Measurements from ENCODE around the gene CPAMD8. TPM values are rescaled to one million over a fixed set of nuclear protein-coding genes. Genes with fewer than 3 reads are reported as not detected.

Gene CPAMD8
- total and polyA plus RNA-seq, 9 of the 15 experiments (the other 6 are each of a cell fraction or from before 2014, with no cell fraction given): 0.20 to 2.1 (median 1.3) TPM

GRCh38 chr19:16896146-16897028 lies 130.2 kb downstream of the CPAMD8 start (continued):
- TF ChIP-seq FOXJ2 (tag; IDR thresholded peaks at IDR 0.05) (no peak), ZNF263 (CRISPR knock-in tag; IDR thresholded peaks at IDR 0.05; ENCODE audit: borderline replicate concordance) (0 out of 2 replicates have a peak, but pooled peaks have one; percentile 60), ERF (CRISPR knock-in tag; IDR thresholded peaks at IDR 0.05) (peak; percentile 74; the same call in 1 of the 2 replicates), HOXB6 (CRISPR knock-in tag; IDR thresholded peaks at IDR 0.05; ENCODE audit: borderline replicate concordance) (no peak), POLR2A (conservative IDR thresholded peaks at IDR 0.05) (peak; percentile 67), ZNF639 (CRISPR knock-in tag; conservative IDR thresholded peaks at IDR 0.05 in 1 of 2, IDR thresholded peaks at IDR 0.05 in 1 of 2) (no peak), ELF1 (tag; IDR thresholded peaks at IDR 0.05) (no peak), BRF1 (IDR thresholded peaks at IDR 0.05; ENCODE audit: borderline replicate concordance, extremely low read depth, insufficient read length) (no peak), C11orf30 (IDR thresholded peaks at IDR 0.05; ENCODE audit: low read depth) (no peak), CBX3 (IDR thresholded peaks at IDR 0.05; ENCODE audit: borderline replicate concordance in 1 of 2, low read length in 2 of 2) (no peak), HCFC1 (IDR thresholded peaks at IDR 0.05; ENCODE audit: low read depth, low read length) (0 out of 2 replicates have a peak, but pooled peaks have one; percentile 4), ZNF134 (CRISPR knock-in tag; conservative IDR thresholded peaks at IDR 0.05) (no peak), CBX2 (IDR thresholded peaks at IDR 0.05; ENCODE audit: insufficient read depth, low read length, poor library complexity, severe bottlenecking) (no peak)
- TF ChIP-seq, protein P1, sequence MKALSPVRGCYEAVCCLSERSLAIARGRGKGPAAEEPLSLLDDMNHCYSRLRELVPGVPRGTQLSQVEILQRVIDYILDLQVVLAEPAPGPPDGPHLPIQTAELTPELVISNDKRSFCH (CRISPR knock-in tag; IDR thresholded peaks at IDR 0.05): no peak
- TF ChIP-seq, protein P1 (tag; IDR thresholded peaks at IDR 0.05): 0 out of 2 replicates have a peak, but pooled peaks have one; percentile 44
- TF ChIP-seq, protein P2, sequence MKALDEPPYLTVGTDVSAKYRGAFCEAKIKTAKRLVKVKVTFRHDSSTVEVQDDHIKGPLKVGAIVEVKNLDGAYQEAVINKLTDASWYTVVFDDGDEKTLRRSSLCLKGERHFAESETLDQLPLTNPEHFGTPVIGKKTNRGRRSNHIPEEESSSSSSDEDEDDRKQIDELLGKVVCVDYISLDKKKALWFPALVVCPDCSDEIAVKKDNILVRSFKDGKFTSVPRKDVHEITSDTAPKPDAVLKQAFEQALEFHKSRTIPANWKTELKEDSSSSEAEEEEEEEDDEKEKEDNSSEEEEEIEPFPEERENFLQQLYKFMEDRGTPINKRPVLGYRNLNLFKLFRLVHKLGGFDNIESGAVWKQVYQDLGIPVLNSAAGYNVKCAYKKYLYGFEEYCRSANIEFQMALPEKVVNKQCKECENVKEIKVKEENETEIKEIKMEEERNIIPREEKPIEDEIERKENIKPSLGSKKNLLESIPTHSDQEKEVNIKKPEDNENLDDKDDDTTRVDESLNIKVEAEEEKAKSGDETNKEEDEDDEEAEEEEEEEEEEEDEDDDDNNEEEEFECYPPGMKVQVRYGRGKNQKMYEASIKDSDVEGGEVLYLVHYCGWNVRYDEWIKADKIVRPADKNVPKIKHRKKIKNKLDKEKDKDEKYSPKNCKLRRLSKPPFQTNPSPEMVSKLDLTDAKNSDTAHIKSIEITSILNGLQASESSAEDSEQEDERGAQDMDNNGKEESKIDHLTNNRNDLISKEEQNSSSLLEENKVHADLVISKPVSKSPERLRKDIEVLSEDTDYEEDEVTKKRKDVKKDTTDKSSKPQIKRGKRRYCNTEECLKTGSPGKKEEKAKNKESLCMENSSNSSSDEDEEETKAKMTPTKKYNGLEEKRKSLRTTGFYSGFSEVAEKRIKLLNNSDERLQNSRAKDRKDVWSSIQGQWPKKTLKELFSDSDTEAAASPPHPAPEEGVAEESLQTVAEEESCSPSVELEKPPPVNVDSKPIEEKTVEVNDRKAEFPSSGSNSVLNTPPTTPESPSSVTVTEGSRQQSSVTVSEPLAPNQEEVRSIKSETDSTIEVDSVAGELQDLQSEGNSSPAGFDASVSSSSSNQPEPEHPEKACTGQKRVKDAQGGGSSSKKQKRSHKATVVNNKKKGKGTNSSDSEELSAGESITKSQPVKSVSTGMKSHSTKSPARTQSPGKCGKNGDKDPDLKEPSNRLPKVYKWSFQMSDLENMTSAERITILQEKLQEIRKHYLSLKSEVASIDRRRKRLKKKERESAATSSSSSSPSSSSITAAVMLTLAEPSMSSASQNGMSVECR (CRISPR knock-in tag; IDR thresholded peaks at IDR 0.05): 0 out of 2 replicates have a peak, but pooled peaks have one; percentile 36
- TF ChIP-seq, protein P3, sequence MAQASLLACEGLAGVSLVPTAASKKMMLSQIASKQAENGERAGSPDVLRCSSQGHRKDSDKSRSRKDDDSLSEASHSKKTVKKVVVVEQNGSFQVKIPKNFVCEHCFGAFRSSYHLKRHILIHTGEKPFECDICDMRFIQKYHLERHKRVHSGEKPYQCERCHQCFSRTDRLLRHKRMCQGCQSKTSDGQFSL (CRISPR knock-in tag; IDR thresholded peaks at IDR 0.05): no peak; the same call in 1 of the 2 replicates
- TF ChIP-seq, protein P3 (tag; IDR thresholded peaks at IDR 0.05): 0 out of 4 replicates have a peak, but pooled peaks of 1 of the 2 experiments have one; percentile 37
